Neural progenitor cell (in vitro differentiated cells): ENCODE data around the gene EPYC. TPM values are rescaled to one million over a fixed set of nuclear protein-coding genes. Genes with fewer than 3 reads are reported as not detected.

Experiments
- DNase-seq: peaks from one replicate; pipeline ENCODE4 v3.0.0-alpha.2; 2016; ENCODE audit warnings: low spot score
- H2AFZ ChIP-seq: fragments of 200-600 bp; sonication (generic); replicated peaks from 2 replicates; pipeline ENCODE4 v1.6.1; 2016; ENCODE audit warnings: antibody characterized with exemption
- H3F3A ChIP-seq: fragments of 200-600 bp; sonication (generic); 2 replicates; pipeline ENCODE4 v1.6.1; 2016; ENCODE audit warnings: antibody characterized with exemption, low read depth
- H3K27ac ChIP-seq: fragments of 200-600 bp; sonication (generic); 2 replicates; pipeline ENCODE4 v1.5.1; 2016; ENCODE audit warnings: mild to moderate bottlenecking
- H3K27me3 ChIP-seq: fragments of 200-600 bp; sonication (generic); 2 replicates; pipeline ENCODE4 v1.6.1; 2016; ENCODE audit warnings: mild to moderate bottlenecking, moderate library complexity
- H3K36me3 ChIP-seq: fragments of 200-600 bp; sonication (generic); 2 replicates; pipeline ENCODE4 v1.5.1; 2016
- H3K4me1 ChIP-seq: fragments of 200-600 bp; sonication (generic); 2 replicates; pipeline ENCODE4 v1.6.1; 2016; ENCODE audit warnings: mixed run types
- H3K4me2 ChIP-seq: fragments of 200-600 bp; sonication (generic); 2 replicates; pipeline ENCODE4 v1.6.1; 2016
- H3K4me3 ChIP-seq: fragments of 200-600 bp; sonication (generic); 2 replicates; pipeline ENCODE4 v1.5.1; 2016
- H3K79me2 ChIP-seq: fragments of 200-600 bp; sonication (generic); 2 replicates; pipeline ENCODE4 v1.6.1; 2016; ENCODE audit warnings: low read depth
- H3K9ac ChIP-seq: fragments of 200-600 bp; sonication (generic); 2 replicates; pipeline ENCODE4 v1.6.1; 2016
- H3K9me3 ChIP-seq: fragments of 200-600 bp; sonication (generic); 2 replicates; pipeline ENCODE4 v1.5.1; 2016; ENCODE audit warnings: low read depth
- H4K20me1 ChIP-seq: fragments of 200-600 bp; sonication (generic); 2 replicates; pipeline ENCODE4 v1.6.1; 2016; ENCODE audit warnings: low read depth
- H3K27ac Mint-ChIP-seq: 3 replicates; pipeline ENCODE4 v1.8.0; 2021; ENCODE audit warnings: mixed read lengths
- H3K27me3 Mint-ChIP-seq: 2 replicates; pipeline ENCODE4 v1.8.0; 2022; ENCODE audit warnings: low read depth, mild to moderate bottlenecking, inconsistent platforms, moderate library complexity, mixed read lengths; ENCODE audit not compliant: insufficient read depth
- H3K36me3 Mint-ChIP-seq: 3 replicates; pipeline ENCODE4 v1.8.0; 2021; ENCODE audit warnings: mixed read lengths
- H3K4me1 Mint-ChIP-seq: 3 replicates; pipeline ENCODE4 v1.8.0; 2021; ENCODE audit warnings: mixed read lengths
- H3K4me3 Mint-ChIP-seq: 3 replicates; pipeline ENCODE4 v1.8.0; 2021; ENCODE audit warnings: mild to moderate bottlenecking, moderate library complexity, mixed read lengths
- H3K9me3 Mint-ChIP-seq: 3 replicates; pipeline ENCODE4 v1.8.0; 2020; ENCODE audit warnings: mixed read lengths
- CTCF ChIP-seq: fragments of 200-600 bp; sonication (generic); IDR thresholded peaks from 2 replicates; pipeline ENCODE4 v1.5.1; 2017; ENCODE audit warnings: antibody characterized with exemption, mild to moderate bottlenecking
- EZH2 ChIP-seq: fragments of 200-600 bp; sonication (generic); IDR thresholded peaks from 2 replicates; pipeline ENCODE4 v1.6.1; 2017; ENCODE audit warnings: antibody characterized with exemption, mild to moderate bottlenecking, moderate library complexity
- EZH2phosphoT487 ChIP-seq: fragments of 200-600 bp; sonication (generic); IDR thresholded peaks from 2 replicates; pipeline ENCODE4 v1.6.1; 2017; ENCODE audit warnings: antibody characterized with exemption
- total RNA-seq: library from RNA; depleted of rRNA; stranded (reverse); fragments of >200 nt; gene quantifications from 2 replicates; pipeline ENCODE4 v1.2.3, GENCODE V29; 2015; ENCODE audit warnings: low replicate concordance

The EPYC gene
- total RNA-seq, 1 donor from 2014 or later = not detected

- DNase-seq = no peak
- no peak for TF ChIP-seq CTCF
- no peak for TF ChIP-seq EZH2
- Histone ChIP-seq H3K4me3 (no peak overlapping the region), H3K79me2 (no peaks in the 10 kb centered on the region), H2AFZ (no peak overlapping the region), H3K27ac (no peak overlapping the region), H3F3A (no peaks in the 10 kb centered on the region), H3K27me3 (no peaks in the 10 kb centered on the region), H3K9me3 (no peaks in the 10 kb centered on the region), H3K9ac (no peak overlapping the region), H4K20me1 (no peaks in the 10 kb centered on the region), H3K4me1 (no peaks in the 10 kb centered on the region), H3K36me3 (no peaks in the 10 kb centered on the region), H3K4me2 (no peak overlapping the region)
- Mint-ChIP-seq H3K36me3 (peaks cover 2% of the 10 kb centered on the region), H3K9me3 (peaks cover 6% of the 10 kb centered on the region), H3K4me1 (no peaks in the 10 kb centered on the region), H3K4me3 (no peak overlapping the region), H3K27me3 (no peaks in the 10 kb centered on the region), H3K27ac (no peak overlapping the region)
Measured at GRCh38 chr12:90924406-90924805, 80.4 kb downstream of the EPYC start.

DNA sequence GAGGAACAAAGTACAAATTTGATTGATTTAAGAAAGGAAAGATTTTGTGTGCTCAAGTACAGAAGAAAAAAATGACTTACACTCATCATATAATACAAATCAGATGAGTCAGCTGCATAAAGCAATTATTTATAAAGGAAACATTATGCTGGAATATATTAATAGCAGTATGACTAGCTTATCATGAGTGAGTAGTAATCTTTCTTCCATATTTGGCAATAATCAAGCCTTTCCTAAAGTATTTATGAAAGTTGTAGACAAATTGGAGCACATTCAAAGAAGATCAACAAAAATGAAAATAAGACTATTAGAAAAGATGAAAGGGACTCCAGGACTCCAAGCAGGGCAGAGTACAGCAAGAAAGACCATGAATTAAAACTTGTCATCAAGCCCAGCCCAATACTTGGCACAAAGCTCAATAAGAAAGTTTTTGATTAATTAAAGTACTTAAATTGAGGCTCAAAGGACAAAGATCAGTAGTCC, 82.6 kb downstream of the EPYC start:
- DNase-seq = no peak
- no peak overlapping the region for H3K9ac ChIP-seq
- no peaks in the 10 kb centered on the region for H3F3A ChIP-seq
- no peaks in the 10 kb centered on the region for H3K9me3 ChIP-seq
- H3K36me3 ChIP-seq = no peaks in the 10 kb centered on the region
- no peak overlapping the region for H2AFZ ChIP-seq
- no peak overlapping the region for H3K4me3 Mint-ChIP-seq
- no peak for TF ChIP-seq EZH2phosphoT487
- TF ChIP-seq EZH2 = no peak
- no peak for TF ChIP-seq CTCF
- H3K4me2 ChIP-seq = no peak overlapping the region
- no peaks in the 10 kb centered on the region for H3K9me3 Mint-ChIP-seq
- H4K20me1 ChIP-seq = no peaks in the 10 kb centered on the region
- no peaks in the 10 kb centered on the region for H3K27me3 Mint-ChIP-seq
- H3K27me3 ChIP-seq = no peaks in the 10 kb centered on the region
- H3K27ac Mint-ChIP-seq = no peak overlapping the region
- H3K36me3 Mint-ChIP-seq = no peaks in the 10 kb centered on the region
- H3K4me3 ChIP-seq = no peak overlapping the region
- no peaks in the 10 kb centered on the region for H3K4me1 Mint-ChIP-seq
- no peaks in the 10 kb centered on the region for H3K79me2 ChIP-seq
- H3K4me1 ChIP-seq = no peaks in the 10 kb centered on the region
- no peak overlapping the region for H3K27ac ChIP-seq

GRCh38 chr12:90921536-90921935, 83.2 kb downstream of the EPYC start:
- no peaks in the 10 kb centered on the region for H3K9me3 Mint-ChIP-seq
- H3K4me3 Mint-ChIP-seq = no peak overlapping the region
- no peaks in the 10 kb centered on the region for H4K20me1 ChIP-seq
- no peaks in the 10 kb centered on the region for H3K9me3 ChIP-seq
- no peaks in the 10 kb centered on the region for H3K36me3 ChIP-seq
- no peak for DNase-seq
- H3K27ac Mint-ChIP-seq = no peak overlapping the region
- no peak overlapping the region for H3K4me3 ChIP-seq
- H3K27me3 ChIP-seq = no peaks in the 10 kb centered on the region
- H3K79me2 ChIP-seq = no peaks in the 10 kb centered on the region
- H3K4me1 Mint-ChIP-seq = no peaks in the 10 kb centered on the region
- no peak overlapping the region for H3K4me2 ChIP-seq
- no peak for TF ChIP-seq EZH2
- no peaks in the 10 kb centered on the region for H3K4me1 ChIP-seq
- H2AFZ ChIP-seq = no peak overlapping the region
- no peak overlapping the region for H3K27ac ChIP-seq
- no peak overlapping the region for H3K9ac ChIP-seq
- no peaks in the 10 kb centered on the region for H3K27me3 Mint-ChIP-seq
- H3K36me3 Mint-ChIP-seq = no peaks in the 10 kb centered on the region
- no peaks in the 10 kb centered on the region for H3F3A ChIP-seq

DNA sequence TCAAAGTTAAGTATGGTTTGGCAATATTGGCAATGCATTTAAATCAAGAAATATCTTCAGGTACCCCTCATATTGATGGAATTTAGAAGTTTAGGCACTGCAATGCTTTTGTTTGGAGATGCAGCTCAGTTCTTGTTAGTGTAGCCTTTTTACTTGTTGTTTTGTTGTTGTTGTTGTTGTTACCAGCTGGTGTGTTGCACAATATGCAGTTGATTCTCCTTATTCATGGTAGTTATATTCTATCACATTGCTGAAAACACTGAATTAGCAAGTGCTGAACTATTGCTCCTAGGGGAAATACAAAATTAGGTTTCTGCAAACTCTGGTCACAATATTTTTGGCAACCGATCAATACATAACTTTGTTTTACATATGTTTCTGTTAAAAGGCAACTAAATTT, 84.5 kb downstream of the EPYC start:
- Mint-ChIP-seq H3K4me1 (no peaks in the 10 kb centered on the region), H3K36me3 (no peaks in the 10 kb centered on the region)

More for the DNA sequence above, 84.5 kb downstream of the EPYC start:
- Histone ChIP-seq H3K4me2 (no peak overlapping the region), H3K9ac (no peak overlapping the region), H3F3A (no peaks in the 10 kb centered on the region), H3K9me3 (no peaks in the 10 kb centered on the region), H3K4me3 (no peak overlapping the region), H3K4me1 (no peaks in the 10 kb centered on the region), H2AFZ (no peak overlapping the region), H3K36me3 (no peaks in the 10 kb centered on the region), H4K20me1 (no peaks in the 10 kb centered on the region), H3K27me3 (no peaks in the 10 kb centered on the region), H3K79me2 (no peaks in the 10 kb centered on the region), H3K27ac (no peak overlapping the region)
- Mint-ChIP-seq H3K27ac (no peak overlapping the region), H3K4me3 (no peak overlapping the region), H3K9me3 (no peaks in the 10 kb centered on the region), H3K27me3 (no peaks in the 10 kb centered on the region)
- DNase-seq = no peak
- TF ChIP-seq EZH2 (no peak), CTCF (no peak), EZH2phosphoT487 (no peak)
